B cell (primary cell): ENCODE data around the gene C1orf116.

Experiments used
- EZH2 ChIP-seq: IDR thresholded peaks from 2 replicates; pipeline ENCODE4 v1.6.1; 2012; ENCODE audit warnings: borderline replicate concordance, low read depth, mild to moderate bottlenecking, moderate library complexity, low read length; ENCODE audit not compliant: insufficient read depth, poor library complexity, severe bottlenecking
- TF ChIP-seq, protein P1 (sequence below): fragments of 200-600 bp; IDR thresholded peaks from one replicate; pipeline ENCODE4 v1.8.0; 2022; ENCODE audit warnings: antibody characterized with exemption, mild to moderate bottlenecking

DNA sequence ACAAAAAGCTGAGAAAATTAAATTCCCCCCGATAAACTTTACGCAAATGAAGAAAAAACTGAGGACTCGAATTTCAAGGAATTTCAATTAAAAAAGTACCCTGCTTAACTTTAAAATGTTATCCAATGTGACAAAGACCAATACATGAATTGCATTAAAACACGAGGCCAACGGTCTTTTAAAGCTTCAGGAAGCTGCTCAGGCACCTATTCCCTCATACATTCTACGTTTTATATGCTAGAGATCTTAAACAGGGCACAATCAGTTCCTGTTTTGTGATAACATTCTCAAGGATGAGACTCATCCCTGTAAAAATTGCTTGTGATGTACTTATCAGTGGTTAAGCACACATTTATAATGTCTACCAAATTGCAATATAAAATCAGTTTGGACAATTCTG, 15.5 kb upstream of the C1orf116 start:
- TF ChIP-seq, protein P1, sequence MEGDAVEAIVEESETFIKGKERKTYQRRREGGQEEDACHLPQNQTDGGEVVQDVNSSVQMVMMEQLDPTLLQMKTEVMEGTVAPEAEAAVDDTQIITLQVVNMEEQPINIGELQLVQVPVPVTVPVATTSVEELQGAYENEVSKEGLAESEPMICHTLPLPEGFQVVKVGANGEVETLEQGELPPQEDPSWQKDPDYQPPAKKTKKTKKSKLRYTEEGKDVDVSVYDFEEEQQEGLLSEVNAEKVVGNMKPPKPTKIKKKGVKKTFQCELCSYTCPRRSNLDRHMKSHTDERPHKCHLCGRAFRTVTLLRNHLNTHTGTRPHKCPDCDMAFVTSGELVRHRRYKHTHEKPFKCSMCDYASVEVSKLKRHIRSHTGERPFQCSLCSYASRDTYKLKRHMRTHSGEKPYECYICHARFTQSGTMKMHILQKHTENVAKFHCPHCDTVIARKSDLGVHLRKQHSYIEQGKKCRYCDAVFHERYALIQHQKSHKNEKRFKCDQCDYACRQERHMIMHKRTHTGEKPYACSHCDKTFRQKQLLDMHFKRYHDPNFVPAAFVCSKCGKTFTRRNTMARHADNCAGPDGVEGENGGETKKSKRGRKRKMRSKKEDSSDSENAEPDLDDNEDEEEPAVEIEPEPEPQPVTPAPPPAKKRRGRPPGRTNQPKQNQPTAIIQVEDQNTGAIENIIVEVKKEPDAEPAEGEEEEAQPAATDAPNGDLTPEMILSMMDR, result no peak
- TF ChIP-seq EZH2, result no peak
